ENCODE results near the gene FANCD2.
"Not testable (repeated sequence)": the region's sequence is repeated elsewhere in the genome, so short reads cannot be mapped to it uniquely, and the experiment has no call there.

The FANCD2 gene

DNA sequence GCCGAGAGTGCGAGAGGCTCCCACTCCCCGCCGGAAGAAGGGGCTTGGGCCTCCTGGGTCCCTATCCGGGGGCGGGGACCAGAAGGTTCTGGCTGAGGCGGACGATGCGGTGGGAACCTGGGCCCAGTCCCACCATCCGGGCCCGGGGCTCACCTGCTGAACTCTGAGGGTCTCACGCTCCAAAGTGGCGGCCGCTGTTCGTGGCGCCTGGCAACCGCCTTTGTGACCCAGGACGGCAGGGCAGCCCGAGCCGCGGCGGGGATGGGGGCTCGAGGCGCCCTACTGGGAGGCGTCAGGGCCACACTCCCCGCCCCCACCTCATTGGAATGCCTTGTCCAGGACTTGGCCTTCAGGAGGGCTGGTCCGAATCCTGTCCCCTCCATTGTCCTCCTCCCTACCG, 81.9 kb downstream of the FANCD2 start, which contains the start of gene FANCD2OS:
TSS of gene FANCD2OS (minus strand) at position 165 of the 400 bp plus-strand sequence. CDS start 3,481 bp downstream, outside the sequence.
- no peak for DNase-seq (ENCODE audit: low read depth)

DNA sequence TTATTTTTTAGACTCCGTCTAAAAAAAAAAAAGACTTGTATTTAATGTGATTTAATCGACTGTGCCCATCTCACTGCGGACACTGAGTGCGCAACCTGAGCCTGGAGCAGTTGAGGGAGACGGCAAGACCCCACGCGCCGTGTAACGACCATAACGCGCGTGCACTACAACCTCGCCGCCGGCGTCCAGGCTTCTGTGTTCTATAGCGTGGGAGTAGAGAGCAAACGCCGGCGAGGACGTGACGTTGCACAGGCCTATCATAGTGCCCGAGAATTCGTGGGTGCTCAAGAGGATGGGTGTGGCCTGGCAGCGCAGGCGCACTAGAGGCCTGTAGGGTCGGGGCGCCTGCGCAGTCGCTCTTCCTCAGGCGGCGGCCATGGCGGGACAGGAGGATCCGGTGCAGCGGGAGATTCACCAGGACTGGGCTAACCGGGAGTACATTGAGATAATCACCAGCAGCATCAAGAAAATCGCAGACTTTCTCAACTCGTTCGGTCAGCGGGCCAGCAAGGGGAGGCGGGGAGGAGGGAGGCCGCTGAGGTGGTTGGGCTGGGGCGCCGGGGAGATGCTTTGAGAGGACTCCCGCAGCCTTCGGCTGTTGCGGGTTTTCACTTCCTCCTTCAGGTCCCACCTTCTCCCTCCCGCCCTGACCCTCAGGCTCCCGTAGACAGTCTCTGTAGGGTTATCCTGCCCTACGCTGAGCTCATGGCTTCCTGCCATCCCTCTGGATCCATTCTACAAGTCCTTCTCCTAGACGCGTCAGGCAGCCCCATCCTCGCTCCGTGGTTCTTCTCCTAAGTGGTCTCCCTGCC, 89.3 kb downstream of the FANCD2 start, which contains the start of gene BRK1:
TSS of gene BRK1 (plus strand) at position 350 of the 812 bp plus-strand sequence. CDS start at position 377, 27 bp downstream.
- DNase-seq (ENCODE audit: low read depth) = peak; percentile 89

DNA sequence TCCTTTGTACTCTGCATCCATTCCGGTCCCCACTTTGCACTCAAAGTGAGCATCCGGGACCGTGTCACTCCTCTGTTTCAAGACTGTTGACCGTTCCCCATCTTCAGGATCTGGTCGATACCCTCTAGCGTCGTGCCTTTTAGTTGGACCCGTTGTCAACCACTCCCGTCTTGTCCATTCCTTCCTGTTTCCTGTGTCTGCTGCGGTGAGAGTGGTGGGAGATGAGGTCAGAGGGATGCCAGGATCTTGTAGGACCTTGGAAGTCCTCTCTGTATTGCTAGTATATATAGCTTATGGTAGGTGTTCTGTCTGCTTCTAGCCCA, 89.9 kb downstream of the FANCD2 start:
- no peak for DNase-seq (ENCODE audit: low read depth)

DNA sequence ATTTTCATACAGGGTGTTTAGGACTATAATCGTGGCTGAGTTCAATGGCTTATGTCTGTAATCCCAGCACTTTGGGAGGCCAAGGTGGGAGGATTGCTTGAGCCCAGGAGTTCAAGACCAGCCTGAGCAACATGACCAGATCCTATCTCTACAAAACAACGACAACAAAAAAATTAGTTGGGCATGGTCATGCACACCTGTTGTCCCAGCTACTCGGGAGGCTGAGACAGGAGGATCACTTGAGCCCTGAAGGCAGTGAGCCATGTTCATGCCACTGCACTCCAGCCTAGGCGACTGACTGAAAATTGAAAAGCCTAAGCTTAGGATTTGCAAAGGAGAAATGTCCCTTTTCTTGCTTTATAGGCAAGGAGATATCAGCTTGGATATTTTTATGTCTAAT, 90.7 kb downstream of the FANCD2 start:
- no peak for DNase-seq (ENCODE audit: low read depth)

DNA sequence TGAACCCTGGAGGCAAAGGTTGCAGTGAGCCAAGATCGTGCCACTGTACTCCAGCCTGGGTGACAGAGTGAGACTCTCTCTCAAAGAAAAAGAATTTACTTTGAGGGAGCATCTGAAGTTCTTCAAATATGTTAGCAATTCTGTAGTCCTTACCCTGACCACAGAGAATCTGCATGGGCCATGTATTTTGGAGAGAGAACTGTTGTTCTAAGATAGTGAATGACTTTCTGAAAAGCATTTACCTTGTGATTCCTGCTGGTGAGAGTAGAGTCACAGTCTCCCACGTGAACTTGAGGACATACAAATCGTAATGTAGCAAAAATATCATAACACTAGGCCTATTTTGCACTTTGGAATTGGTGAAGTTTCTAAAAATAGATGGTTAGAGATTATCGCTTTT, 93.1 kb downstream of the FANCD2 start:
- DNase-seq (ENCODE audit: low read depth) = no peak

DNA sequence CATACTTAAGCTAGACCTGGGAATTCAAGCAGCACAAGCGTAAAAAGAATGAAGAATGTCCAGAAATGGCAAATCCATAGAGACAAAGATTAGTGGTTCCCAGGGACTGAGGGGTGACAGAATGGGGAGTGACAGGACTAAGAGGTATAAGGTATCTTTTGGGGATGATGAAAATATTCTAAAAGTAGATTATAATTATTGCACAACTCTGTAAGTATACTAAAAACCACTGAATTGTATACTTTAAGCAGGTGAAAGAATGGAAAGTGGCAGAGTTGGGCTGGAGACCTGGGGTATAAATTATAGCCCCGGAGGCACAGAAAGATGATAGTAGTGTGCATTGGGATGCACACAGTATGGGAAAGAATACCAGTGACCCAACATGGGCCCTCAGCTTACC, 94.8 kb downstream of the FANCD2 start:
- no peak for DNase-seq (ENCODE audit: low read depth)

DNA sequence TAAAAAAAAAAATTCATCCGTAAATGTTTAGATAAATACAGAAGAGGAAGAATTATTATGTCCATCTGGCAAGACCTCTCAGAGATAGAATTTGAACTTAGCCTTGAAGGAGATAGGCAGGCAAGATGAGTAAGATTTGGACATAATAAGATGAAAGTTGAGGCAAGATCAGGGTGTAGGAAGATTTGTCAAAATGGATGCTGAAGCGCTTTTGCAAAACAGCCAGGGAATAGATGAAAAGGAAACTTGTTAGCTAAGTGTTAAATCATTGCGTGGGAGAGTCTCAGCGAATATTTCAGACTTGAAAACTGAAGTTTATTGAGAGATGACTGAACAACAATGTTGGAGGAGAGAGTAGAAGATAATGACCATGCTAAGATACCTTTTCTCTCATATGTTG, 96.5 kb downstream of the FANCD2 start:
- no peak for DNase-seq (ENCODE audit: low read depth)

DNA sequence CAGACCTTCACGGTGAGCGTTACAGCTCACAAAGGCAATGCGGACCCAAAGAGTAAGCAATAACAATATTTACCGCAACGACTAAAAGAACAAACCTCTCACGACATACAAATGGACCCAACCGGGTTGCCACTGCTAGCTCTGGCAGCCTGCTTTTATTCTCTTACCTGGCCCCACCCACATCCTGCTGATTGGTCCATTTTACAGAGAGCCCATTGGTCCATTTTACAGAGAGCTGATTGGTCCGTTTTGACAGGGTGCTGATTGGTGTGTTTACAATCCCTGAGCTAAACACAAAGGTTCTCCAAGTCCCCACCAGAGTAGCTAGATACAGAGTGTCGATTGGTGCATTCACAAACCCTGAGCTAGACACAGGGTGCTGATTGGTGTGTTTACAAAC, 109.6 kb downstream of the FANCD2 start:
- DNase-seq (ENCODE audit: low read depth) = not testable (repeated sequence)

DNA sequence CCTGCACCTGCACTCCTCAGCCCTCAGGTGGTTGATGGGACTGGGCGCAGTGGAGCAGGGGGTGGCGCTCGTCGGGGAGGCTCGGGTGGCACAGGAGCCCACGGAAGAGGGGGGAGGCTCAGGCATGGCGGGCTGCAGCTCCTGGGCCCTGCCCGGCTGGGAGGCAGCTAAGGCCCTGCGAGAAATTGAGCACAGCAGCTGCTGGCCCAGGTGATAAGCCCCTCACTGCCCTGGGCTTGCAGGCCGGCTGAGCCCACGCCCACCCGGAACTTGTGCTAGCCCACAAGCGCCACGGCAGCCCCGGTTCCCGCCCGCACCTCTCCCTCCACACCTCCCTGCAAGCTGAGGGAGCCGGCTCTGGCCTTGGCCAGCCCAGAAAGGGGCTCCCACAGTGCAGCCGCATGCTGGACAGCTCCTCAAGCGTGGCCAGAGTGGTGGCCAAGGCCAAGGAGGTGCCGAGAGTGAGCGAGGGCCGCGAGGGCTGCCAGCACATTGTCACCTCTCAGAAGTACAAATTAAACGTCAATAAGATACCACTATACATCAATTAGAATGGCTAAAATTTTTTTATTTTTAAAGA, 110.3 kb downstream of the FANCD2 start:
- no peak for DNase-seq (ENCODE audit: low read depth)

DNA sequence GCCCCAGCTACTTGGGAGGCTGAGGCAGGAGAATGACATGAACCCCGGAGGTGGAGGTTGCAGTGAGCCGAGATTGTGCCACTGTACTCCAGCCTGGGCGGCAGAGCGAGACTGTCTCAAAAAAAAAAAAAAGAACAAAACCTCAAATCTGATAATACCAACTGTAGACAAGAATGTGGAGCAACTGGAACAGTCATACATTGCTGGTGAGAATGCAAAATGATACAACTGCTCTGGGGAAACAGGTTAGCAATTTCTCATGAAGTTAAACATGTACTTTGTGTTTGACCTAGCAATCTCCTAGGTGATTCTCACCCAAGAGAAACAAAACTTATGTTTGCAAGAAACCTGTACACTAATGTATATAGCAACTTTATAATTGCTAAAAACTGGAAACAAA, 110.9 kb downstream of the FANCD2 start:
- no peak for DNase-seq (ENCODE audit: low read depth)

DNA sequence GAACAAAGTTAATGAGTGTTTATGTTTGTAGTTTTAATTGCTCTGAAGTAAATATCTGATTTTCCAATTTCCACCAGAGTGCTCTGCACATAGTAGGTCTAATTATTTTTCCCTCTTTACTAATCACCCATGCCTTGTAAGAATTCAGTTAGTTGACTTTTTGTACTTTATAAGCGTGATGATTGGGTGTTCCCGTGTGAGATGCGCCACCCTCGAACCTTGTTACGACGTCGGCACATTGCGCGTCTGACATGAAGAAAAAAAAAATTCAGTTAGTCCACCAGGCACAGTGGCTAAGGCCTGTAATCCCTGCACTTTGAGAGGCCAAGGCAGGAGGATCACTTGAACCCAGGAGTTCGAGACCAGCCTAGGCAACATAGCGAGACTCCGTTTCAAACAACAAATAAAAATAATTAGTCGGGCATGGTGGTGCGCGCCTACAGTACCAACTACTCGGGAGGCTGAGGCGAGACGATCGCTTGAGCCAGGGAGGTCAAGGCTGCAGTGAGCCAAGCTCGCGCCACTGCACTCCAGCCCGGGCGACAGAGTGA, 114.8 kb downstream of the FANCD2 start:
- DNase-seq (ENCODE audit: low read depth) = no peak

DNA sequence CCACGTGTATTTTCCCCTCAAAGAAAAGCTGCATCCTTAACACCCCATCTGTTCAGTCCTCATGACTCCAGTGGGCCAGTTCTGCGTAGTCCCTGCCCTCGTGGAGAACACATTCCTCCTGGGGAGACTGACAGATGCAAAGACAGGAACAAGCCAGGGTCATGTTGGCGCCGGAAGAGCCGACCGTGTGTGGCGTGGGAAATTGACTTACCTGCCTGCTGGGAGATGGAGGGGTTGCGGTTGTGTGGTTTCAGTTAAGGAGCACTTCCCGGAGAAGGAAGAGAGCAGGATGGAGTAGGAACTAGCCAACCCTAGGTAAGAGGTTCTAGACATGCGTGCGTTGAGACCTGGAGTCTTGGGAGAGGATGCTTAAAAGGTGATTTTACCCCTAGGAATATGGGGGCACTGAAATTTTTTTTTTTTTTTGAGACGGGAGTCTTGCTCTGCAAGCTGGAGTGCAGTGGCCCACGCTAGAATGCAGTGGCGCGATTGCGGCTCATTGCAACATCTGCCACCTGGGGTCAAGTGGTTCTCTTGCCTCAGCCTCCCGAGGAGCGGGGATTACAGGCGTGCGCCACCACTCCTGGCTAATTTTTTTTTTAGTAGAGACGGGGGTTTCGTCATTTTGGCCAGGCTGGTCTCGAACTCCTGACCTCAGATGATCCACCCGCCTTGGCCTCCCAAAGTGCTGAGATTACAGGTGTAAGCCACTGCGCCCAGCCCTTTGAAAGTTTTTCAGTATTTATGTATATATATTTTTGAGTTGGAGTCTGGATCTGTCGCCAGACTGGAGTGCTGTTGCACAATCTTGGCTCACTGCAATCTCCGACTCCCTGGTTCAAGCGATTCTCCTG, 116.7 kb downstream of the FANCD2 start:
- DNase-seq (ENCODE audit: low read depth) = no peak

DNA sequence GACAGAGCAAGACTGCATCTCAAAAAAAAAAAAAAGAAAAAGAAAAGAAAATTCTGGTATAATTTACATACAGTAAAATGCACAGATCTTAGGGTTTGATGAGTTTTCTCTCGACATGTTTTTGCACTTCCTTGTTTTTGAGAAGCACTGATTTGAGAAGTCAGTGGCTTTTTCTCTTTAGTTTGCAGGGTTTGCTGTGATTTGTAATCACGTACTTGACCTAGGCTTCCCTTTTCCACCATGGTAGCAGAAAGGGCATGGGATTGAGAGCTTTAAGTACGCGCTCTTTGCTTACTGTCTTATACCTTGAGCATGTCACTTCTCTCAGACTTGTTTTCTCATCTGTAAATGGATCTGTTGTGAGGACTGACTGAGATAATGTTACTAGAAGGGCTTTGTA, 119.4 kb downstream of the FANCD2 start:
- DNase-seq (ENCODE audit: low read depth) = no peak

DNA sequence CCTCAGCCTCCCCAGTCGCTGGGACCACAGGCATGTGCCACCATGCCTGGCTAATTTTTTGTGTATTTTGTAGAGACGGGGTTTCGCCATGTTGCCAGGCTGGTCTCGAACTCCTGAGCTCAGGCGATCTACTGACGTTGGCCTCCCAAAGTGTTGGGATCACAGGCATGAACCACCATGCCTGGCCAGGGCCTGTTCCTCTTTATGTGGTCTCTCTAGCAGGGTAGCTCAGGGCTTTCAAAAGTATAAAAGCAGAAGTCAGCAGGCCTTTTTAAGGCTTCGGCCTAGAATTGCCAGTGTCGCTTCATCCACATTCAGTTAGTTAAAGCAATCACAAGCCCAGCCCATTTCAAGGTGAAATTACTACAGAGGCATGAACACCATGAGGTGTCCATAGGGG, 123.0 kb downstream of the FANCD2 start:
- DNase-seq (ENCODE audit: low read depth) = no peak

DNA sequence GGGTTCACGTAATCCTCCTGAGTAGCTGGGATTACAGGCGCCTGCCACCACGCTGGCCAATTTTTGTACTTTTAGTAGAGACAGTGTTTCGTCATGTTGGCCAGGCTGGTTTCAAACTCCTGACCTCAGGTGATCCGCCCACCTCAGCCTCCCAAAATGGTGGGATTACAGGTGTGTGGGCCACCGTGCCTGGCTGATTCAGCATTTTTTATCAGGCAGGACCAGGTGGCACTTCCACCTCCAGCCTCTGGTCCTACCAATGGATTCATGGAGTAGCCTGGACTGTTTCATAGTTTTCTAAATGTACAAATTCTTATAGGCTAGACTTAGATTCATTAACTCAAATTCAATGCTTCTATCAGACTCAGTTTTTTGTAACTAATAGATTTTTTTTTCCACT, 124.8 kb downstream of the FANCD2 start:
- DNase-seq (ENCODE audit: low read depth) = no peak
